HEK293 (cell line): Measurements from ENCODE around the gene TEX14.

ENCODE experiments used
- CTCF ChIA-PET: fragments of 350-600 bp; formaldehyde crosslinking; extraction: SDS; loops from one replicate; lab custom pipeline; 2021; ENCODE audit warnings: antibody characterized with exemption; lab: Yijun Ruan, JAX
- POLR2A ChIA-PET: fragments of 300-600 bp; formaldehyde crosslinking; extraction: SDS; loops from one replicate; lab custom pipeline; 2020; ENCODE audit warnings: antibody characterized with exemption, inconsistent platforms; lab: Yijun Ruan, JAX
- H3K27ac ChIP-seq: fragments of 200-500 bp; sonication (Bioruptor generic); 2 replicates; pipeline ENCODE4 v1.5.1; 2014; ENCODE audit warnings: low read depth, low read length, control low read depth, inconsistent platforms; ENCODE audit errors: extremely low read depth
- H3K36me3 ChIP-seq, 2 experiments: fragments of 200-500 bp in 1 of 2; sonication (Bioruptor generic) in 1 of 2; 1 replicate in 1 of 2; 2 replicates in 1 of 2; pipeline ENCODE4 v1.5.1; 2014 to 2017; ENCODE audit warnings: inconsistent platforms in 2 of 2, low read length in 2 of 2; ENCODE audit not compliant: control insufficient read depth in 2 of 2, insufficient read depth in 1 of 2
- H3K4me1 ChIP-seq: fragments of 200-500 bp; sonication (Bioruptor generic); 2 replicates; pipeline ENCODE4 v1.5.1; 2014; ENCODE audit warnings: mild to moderate bottlenecking, low read length, inconsistent platforms; ENCODE audit not compliant: control insufficient read depth, insufficient read depth
- H3K4me3 ChIP-seq: 2 replicates; pipeline ENCODE4 v1.5.1; 2011; ENCODE audit warnings: low read depth, mild to moderate bottlenecking, control low read depth, low read length, moderate library complexity
- H3K9me3 ChIP-seq: fragments of 200-500 bp; sonication (Bioruptor generic); 2 replicates; pipeline ENCODE4 v1.5.1; 2014; ENCODE audit warnings: low read depth, low read length, inconsistent platforms; ENCODE audit not compliant: control insufficient read depth, insufficient read depth
- FEZF1 ChIP-seq: fragments of 450-650 bp; formaldehyde crosslinking; IDR thresholded peaks from 2 replicates; pipeline ENCODE4 v1.5.1; 2016; ENCODE audit warnings: missing biosample characterization, missing genetic modification characterization
- KLF8 ChIP-seq: fragments of 450-650 bp; formaldehyde crosslinking; IDR thresholded peaks from 2 replicates; pipeline ENCODE4 v1.5.1; 2016; ENCODE audit warnings: missing biosample characterization, missing genetic modification characterization
- SP7 ChIP-seq: fragments of 450-650 bp; formaldehyde crosslinking; IDR thresholded peaks from 2 replicates; pipeline ENCODE4 v1.5.1; 2016; ENCODE audit warnings: missing biosample characterization, missing genetic modification characterization
- TCF7L2 ChIP-seq: IDR thresholded peaks from 2 replicates; pipeline ENCODE4 v1.6.1; 2011; ENCODE audit warnings: low read depth, mild to moderate bottlenecking, inconsistent platforms, low read length, moderate library complexity, borderline replicate concordance
- WT1 ChIP-seq: fragments of 450-650 bp; formaldehyde crosslinking; IDR thresholded peaks from 2 replicates; pipeline ENCODE4 v1.5.1; 2016; ENCODE audit warnings: missing biosample characterization, missing genetic modification characterization
- ZBTB6 ChIP-seq: fragments of 450-650 bp; formaldehyde crosslinking; IDR thresholded peaks from 2 replicates; pipeline ENCODE4 v1.5.1; 2017; ENCODE audit warnings: missing biosample characterization, missing genetic modification characterization
- ZBTB8A ChIP-seq: fragments of 450-650 bp; formaldehyde crosslinking; IDR thresholded peaks from 2 replicates; pipeline ENCODE4 v1.5.1; 2016; ENCODE audit warnings: missing biosample characterization, missing genetic modification characterization
- ZFP37 ChIP-seq: fragments of 450-650 bp; formaldehyde crosslinking; IDR thresholded peaks from 2 replicates; pipeline ENCODE4 v1.5.1; 2016; ENCODE audit warnings: missing biosample characterization, missing genetic modification characterization
- ZIC2 ChIP-seq: fragments of 450-650 bp; formaldehyde crosslinking; IDR thresholded peaks from 2 replicates; pipeline ENCODE4 v1.5.1; 2016; ENCODE audit warnings: missing biosample characterization, missing genetic modification characterization
- ZNF133 ChIP-seq: fragments of 450-650 bp; formaldehyde crosslinking; IDR thresholded peaks from 2 replicates; pipeline ENCODE4 v1.5.1; 2016; ENCODE audit warnings: missing biosample characterization, missing genetic modification characterization
- ZNF146 ChIP-seq: fragments of 450-650 bp; formaldehyde crosslinking; IDR thresholded peaks from 2 replicates; pipeline ENCODE4 v1.5.1; 2016; ENCODE audit warnings: missing biosample characterization, missing genetic modification characterization
- ZNF157 ChIP-seq: fragments of 450-650 bp; formaldehyde crosslinking; IDR thresholded peaks from 2 replicates; pipeline ENCODE4 v1.5.1; 2016; ENCODE audit warnings: missing biosample characterization, missing genetic modification characterization
- ZNF211 ChIP-seq: fragments of 450-650 bp; formaldehyde crosslinking; IDR thresholded peaks from 2 replicates; pipeline ENCODE4 v1.5.1; 2016; ENCODE audit warnings: low read depth, missing biosample characterization, missing genetic modification characterization
- ZNF266 ChIP-seq: fragments of 450-650 bp; formaldehyde crosslinking; IDR thresholded peaks from 2 replicates; pipeline ENCODE4 v1.5.1; 2016; ENCODE audit warnings: missing biosample characterization, missing genetic modification characterization, low read depth
- ZNF302 ChIP-seq: fragments of 450-650 bp; formaldehyde crosslinking; IDR thresholded peaks from 2 replicates; pipeline ENCODE4 v1.5.1; 2016; ENCODE audit warnings: missing biosample characterization, missing genetic modification characterization, low read depth
- ZNF362 ChIP-seq: fragments of 450-650 bp; formaldehyde crosslinking; IDR thresholded peaks from 2 replicates; pipeline ENCODE4 v1.5.1; 2016; ENCODE audit warnings: missing biosample characterization, missing genetic modification characterization
- ZNF37A ChIP-seq: fragments of 450-650 bp; IDR thresholded peaks from 2 replicates; pipeline ENCODE4 v1.5.1; 2018; ENCODE audit warnings: missing biosample characterization, missing genetic modification characterization
- ZNF510 ChIP-seq: fragments of 450-650 bp; formaldehyde crosslinking; IDR thresholded peaks from 2 replicates; pipeline ENCODE4 v1.5.1; 2018; ENCODE audit warnings: mild to moderate bottlenecking, missing genetic modification characterization, missing biosample characterization; ENCODE audit not compliant: insufficient replicate concordance
- ZNF514 ChIP-seq: fragments of 450-650 bp; formaldehyde crosslinking; IDR thresholded peaks from 2 replicates; pipeline ENCODE4 v1.5.1; 2016; ENCODE audit warnings: missing biosample characterization, missing genetic modification characterization
- ZNF544 ChIP-seq: fragments of 450-650 bp; formaldehyde crosslinking; IDR thresholded peaks from 2 replicates; pipeline ENCODE4 v1.5.0; 2017; ENCODE audit warnings: missing biosample characterization, missing genetic modification characterization
- ZNF571 ChIP-seq: fragments of 450-650 bp; formaldehyde crosslinking; IDR thresholded peaks from 2 replicates; pipeline ENCODE4 v1.5.0; 2017; ENCODE audit warnings: missing biosample characterization, missing genetic modification characterization
- ZNF776 ChIP-seq: fragments of 450-650 bp; formaldehyde crosslinking; IDR thresholded peaks from 2 replicates; pipeline ENCODE4 v1.5.0; 2017; ENCODE audit warnings: missing biosample characterization, missing genetic modification characterization, borderline replicate concordance
- ZNF837 ChIP-seq: fragments of 450-650 bp; formaldehyde crosslinking; IDR thresholded peaks from 2 replicates; pipeline ENCODE4 v1.5.1; 2016; ENCODE audit warnings: missing biosample characterization, missing genetic modification characterization
- TF ChIP-seq, protein P1 (sequence below): fragments of 450-650 bp; formaldehyde crosslinking; conservative IDR thresholded peaks from 2 replicates; pipeline ENCODE4 v1.5.1; 2016; ENCODE audit warnings: low read depth, missing biosample characterization, missing genetic modification characterization
- TF ChIP-seq, protein P2 (sequence below): fragments of 450-650 bp; IDR thresholded peaks from 2 replicates; pipeline ENCODE4 v1.5.1; 2018; ENCODE audit warnings: missing biosample characterization, missing genetic modification characterization
- TF ChIP-seq, protein P3 (sequence below): fragments of 450-650 bp; formaldehyde crosslinking; IDR thresholded peaks from 2 replicates; pipeline ENCODE4 v1.5.1; 2016; ENCODE audit warnings: missing biosample characterization, missing genetic modification characterization, low read depth

TEX14 gene

DNA sequence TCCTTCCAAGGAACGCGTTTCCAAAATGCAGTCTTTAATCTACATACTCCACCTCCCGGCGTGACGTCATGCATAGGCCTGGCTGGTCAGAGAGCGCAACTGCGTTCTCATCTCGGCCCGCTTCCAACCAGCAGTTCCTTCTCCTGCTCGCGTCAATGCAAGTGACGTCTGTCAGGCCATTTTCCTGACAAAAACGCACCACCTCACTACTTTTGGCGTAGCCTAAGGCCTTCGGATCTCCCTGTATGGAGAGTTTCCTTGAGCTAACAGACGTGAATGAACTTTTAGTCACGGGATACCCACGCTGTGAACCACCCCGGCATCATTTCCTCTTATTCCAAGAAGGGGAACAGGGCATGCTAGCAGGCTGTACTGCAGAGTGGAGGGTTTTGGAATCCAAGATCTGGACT lies 25.0 kb downstream of the TEX14 start:
- CTCF ChIA-PET: interaction anchor here (1.0 kb wide), 1 partner anchor 10 kb away, joined by 3 read pairs; no protein-coding TSS in a partner anchor
- no peak for TF ChIP-seq ZNF211 (tag by site-specific recombination)
- TF ChIP-seq ZNF302 (tag by site-specific recombination): no peak
- TF ChIP-seq ZNF266 (tag by site-specific recombination): no peak
- no peak for TF ChIP-seq ZNF133 (tag by site-specific recombination)
- no peak for TF ChIP-seq ZNF514 (tag by site-specific recombination)
- TF ChIP-seq FEZF1 (tag by site-specific recombination): no peak
- TF ChIP-seq ZNF157 (tag by site-specific recombination): no peak
- TF ChIP-seq ZNF146 (tag by site-specific recombination): no peak
- TF ChIP-seq ZNF510 (tag by site-specific recombination): no peak
- no peak for TF ChIP-seq ZIC2 (tag by site-specific recombination)
- TF ChIP-seq WT1 (tag by site-specific recombination): no peak
- no peak for TF ChIP-seq ZNF571 (tag by site-specific recombination)
- no peak for TF ChIP-seq ZNF776 (tag by site-specific recombination)
- TF ChIP-seq, protein P1, sequence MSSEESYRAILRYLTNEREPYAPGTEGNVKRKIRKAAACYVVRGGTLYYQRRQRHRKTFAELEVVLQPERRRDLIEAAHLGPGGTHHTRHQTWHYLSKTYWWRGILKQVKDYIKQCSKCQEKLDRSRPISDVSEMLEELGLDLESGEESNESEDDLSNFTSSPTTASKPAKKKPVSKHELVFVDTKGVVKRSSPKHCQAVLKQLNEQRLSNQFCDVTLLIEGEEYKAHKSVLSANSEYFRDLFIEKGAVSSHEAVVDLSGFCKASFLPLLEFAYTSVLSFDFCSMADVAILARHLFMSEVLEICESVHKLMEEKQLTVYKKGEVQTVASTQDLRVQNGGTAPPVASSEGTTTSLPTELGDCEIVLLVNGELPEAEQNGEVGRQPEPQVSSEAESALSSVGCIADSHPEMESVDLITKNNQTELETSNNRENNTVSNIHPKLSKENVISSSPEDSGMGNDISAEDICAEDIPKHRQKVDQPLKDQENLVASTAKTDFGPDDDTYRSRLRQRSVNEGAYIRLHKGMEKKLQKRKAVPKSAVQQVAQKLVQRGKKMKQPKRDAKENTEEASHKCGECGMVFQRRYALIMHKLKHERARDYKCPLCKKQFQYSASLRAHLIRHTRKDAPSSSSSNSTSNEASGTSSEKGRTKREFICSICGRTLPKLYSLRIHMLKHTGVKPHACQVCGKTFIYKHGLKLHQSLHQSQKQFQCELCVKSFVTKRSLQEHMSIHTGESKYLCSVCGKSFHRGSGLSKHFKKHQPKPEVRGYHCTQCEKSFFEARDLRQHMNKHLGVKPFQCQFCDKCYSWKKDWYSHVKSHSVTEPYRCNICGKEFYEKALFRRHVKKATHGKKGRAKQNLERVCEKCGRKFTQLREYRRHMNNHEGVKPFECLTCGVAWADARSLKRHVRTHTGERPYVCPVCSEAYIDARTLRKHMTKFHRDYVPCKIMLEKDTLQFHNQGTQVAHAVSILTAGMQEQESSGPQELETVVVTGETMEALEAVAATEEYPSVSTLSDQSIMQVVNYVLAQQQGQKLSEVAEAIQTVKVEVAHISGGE (tag by site-specific recombination): no peak
- no peak for TF ChIP-seq ZBTB8A
- TF ChIP-seq KLF8 (tag by site-specific recombination): no peak
- no peaks in the 10 kb centered on the region for H3K36me3 ChIP-seq
- H3K27ac ChIP-seq: no peak overlapping the region
- H3K4me3 ChIP-seq: no peak overlapping the region
- POLR2A ChIA-PET: interaction anchor here (0.6 to 1.6 kb wide), 2 partner anchors 8 to 18 kb away, joined by 4 to 6 read pairs; no protein-coding TSS in a partner anchor
- H3K4me1 ChIP-seq: no peaks in the 10 kb centered on the region
- no peaks in the 10 kb centered on the region for H3K9me3 ChIP-seq

DNA sequence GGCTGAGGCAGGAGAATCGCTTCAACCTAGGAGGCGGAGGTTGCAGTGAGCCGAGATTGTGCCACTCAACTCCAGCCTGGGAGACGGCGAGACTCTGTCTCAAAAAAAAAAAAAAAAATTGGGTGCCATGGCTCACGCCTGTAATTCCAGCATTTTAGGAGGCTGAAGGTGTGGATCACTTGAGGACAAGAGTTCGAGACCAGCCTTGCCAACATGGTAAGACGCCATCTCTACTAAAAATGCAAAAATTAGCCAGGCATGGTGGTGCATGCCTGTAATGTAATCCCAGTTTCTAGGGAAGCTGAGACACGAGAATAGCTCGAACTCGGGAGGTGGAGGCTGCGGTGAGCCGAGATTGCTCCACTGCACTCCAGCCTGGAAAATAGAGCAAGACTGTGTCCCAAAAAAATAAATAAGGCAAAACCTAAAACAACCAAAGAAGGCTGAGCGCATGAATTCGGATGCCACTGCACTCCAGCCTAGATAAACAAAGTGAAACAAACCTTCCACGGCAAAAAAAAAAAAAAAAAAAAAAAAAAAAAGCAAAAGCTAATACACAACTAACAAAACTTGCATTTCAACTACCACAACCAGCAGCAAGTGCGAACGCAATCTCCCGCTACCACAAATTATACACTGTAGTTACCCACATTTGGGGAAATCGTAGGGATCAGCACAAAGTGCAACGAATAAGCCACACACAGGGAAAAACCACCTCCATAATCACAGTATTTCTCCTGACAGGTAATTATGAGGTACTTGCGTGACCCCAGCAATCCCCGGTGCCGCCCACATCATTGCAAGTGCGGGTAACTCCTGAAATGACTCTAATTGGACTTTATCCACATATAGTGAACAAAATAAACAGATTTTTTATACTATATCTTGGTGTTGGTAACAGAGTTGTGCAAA lies 25.6 kb downstream of the TEX14 start:
- CTCF ChIA-PET: no interaction called here
- Histone ChIP-seq H3K27ac (no peak overlapping the region), H3K36me3 (no peaks in the 10 kb centered on the region), H3K4me3 (no peak overlapping the region), H3K9me3 (no peaks in the 10 kb centered on the region), H3K4me1 (no peaks in the 10 kb centered on the region)
- POLR2A ChIA-PET: interaction anchor here (0.6 to 1.1 kb wide), 3 partner anchors 16 to 35 kb away, joined by 3 to 4 read pairs (median 4); no protein-coding TSS in a partner anchor
- 0 out of 2 replicates have a peak, but pooled peaks have one; percentile 37 for TF ChIP-seq ZNF362
- no peak for TF ChIP-seq ZNF544
- TF ChIP-seq, protein P2, sequence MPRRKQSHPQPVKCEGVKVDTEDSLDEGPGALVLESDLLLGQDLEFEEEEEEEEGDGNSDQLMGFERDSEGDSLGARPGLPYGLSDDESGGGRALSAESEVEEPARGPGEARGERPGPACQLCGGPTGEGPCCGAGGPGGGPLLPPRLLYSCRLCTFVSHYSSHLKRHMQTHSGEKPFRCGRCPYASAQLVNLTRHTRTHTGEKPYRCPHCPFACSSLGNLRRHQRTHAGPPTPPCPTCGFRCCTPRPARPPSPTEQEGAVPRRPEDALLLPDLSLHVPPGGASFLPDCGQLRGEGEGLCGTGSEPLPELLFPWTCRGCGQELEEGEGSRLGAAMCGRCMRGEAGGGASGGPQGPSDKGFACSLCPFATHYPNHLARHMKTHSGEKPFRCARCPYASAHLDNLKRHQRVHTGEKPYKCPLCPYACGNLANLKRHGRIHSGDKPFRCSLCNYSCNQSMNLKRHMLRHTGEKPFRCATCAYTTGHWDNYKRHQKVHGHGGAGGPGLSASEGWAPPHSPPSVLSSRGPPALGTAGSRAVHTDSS: no peak
- TF ChIP-seq, protein P3, sequence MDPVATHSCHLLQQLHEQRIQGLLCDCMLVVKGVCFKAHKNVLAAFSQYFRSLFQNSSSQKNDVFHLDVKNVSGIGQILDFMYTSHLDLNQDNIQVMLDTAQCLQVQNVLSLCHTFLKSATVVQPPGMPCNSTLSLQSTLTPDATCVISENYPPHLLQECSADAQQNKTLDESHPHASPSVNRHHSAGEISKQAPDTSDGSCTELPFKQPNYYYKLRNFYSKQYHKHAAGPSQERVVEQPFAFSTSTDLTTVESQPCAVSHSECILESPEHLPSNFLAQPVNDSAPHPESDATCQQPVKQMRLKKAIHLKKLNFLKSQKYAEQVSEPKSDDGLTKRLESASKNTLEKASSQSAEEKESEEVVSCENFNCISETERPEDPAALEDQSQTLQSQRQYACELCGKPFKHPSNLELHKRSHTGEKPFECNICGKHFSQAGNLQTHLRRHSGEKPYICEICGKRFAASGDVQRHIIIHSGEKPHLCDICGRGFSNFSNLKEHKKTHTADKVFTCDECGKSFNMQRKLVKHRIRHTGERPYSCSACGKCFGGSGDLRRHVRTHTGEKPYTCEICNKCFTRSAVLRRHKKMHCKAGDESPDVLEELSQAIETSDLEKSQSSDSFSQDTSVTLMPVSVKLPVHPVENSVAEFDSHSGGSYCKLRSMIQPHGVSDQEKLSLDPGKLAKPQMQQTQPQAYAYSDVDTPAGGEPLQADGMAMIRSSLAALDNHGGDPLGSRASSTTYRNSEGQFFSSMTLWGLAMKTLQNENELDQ (tag by site-specific recombination): no peak
- no peak for TF ChIP-seq ZNF837 (tag by site-specific recombination)
- no peak for TF ChIP-seq ZFP37
- TF ChIP-seq TCF7L2: no peak
- TF ChIP-seq ZBTB6: no peak
- no peak for TF ChIP-seq ZNF37A (tag by site-specific recombination)
- peak; percentile 82 for TF ChIP-seq SP7 (tag by site-specific recombination)
